ENCODE measurements around the gene TAOK3. TPM values are rescaled to one million over a fixed set of nuclear protein-coding genes. Genes with fewer than 3 reads are reported as not detected.

TAOK3 gene
- total RNA-seq, 2 donors from 2014 or later = 33.4 to 40.6 TPM

- Histone ChIP-seq H3K9me3 (ENCODE audit: control insufficient read depth, low read length) (no peaks in the 10 kb centered on the region), H3K4me1 (ENCODE audit: control insufficient read depth, insufficient read depth, low read length) (no peaks in the 10 kb centered on the region), H3K4me3 (ENCODE audit: low read length) (no peak overlapping the region), H3K9ac (ENCODE audit: extremely low read depth, low read length, poor library complexity, severe bottlenecking) (no peak overlapping the region), H3K27me3 (ENCODE audit: control insufficient read depth, insufficient read depth, low read length, poor library complexity, severe bottlenecking) (no peaks in the 10 kb centered on the region), H3K27ac (ENCODE audit: low read depth, low read length) (no peak overlapping the region), H3K36me3 (ENCODE audit: control insufficient read depth, insufficient read depth, low read length) (no peaks in the 10 kb centered on the region)
- H3K4me3 Mint-ChIP-seq = no peak overlapping the region
- H3K27ac Mint-ChIP-seq = no peak overlapping the region
- peaks cover 23% of the 10 kb centered on the region for H3K4me1 Mint-ChIP-seq
- peaks cover 10% of the 10 kb centered on the region for H3K36me3 Mint-ChIP-seq (ENCODE audit: low read depth)
- 91 to 98% methylated on average over 5 to 6 of the region's 6 CpGs for WGBS, 2 experiments (ENCODE audit: insufficient coverage in 1 of 2, insufficient read length in 1 of 2)
- TF ChIP-seq CTCF (conservative IDR thresholded peaks at IDR 0.05) = no peak
- no peaks in the 10 kb centered on the region for H3K27me3 Mint-ChIP-seq (ENCODE audit: insufficient read depth)
- no peak for DNase-seq
- peaks cover 12% of the 10 kb centered on the region for H3K9me3 Mint-ChIP-seq
Observed at GRCh38 chr12:118350908-118351559, 21.7 kb downstream of the TAOK3 start.

- Histone ChIP-seq H3K4me3 (ENCODE audit: low read length) (no peak overlapping the region), H3K4me1 (ENCODE audit: control insufficient read depth, insufficient read depth, low read length) (peaks cover 13% of the 10 kb centered on the region), H3K27me3 (ENCODE audit: control insufficient read depth, insufficient read depth, low read length, poor library complexity, severe bottlenecking) (no peaks in the 10 kb centered on the region), H3K9ac (ENCODE audit: extremely low read depth, low read length, poor library complexity, severe bottlenecking) (no peak overlapping the region), H3K36me3 (ENCODE audit: control insufficient read depth, insufficient read depth, low read length) (no peaks in the 10 kb centered on the region), H3K27ac (ENCODE audit: low read depth, low read length) (no peak overlapping the region), H3K9me3 (ENCODE audit: control insufficient read depth, low read length) (no peaks in the 10 kb centered on the region)
- no peaks in the 10 kb centered on the region for H3K9me3 Mint-ChIP-seq
- H3K27me3 Mint-ChIP-seq (ENCODE audit: insufficient read depth) = no peaks in the 10 kb centered on the region
- H3K36me3 Mint-ChIP-seq (ENCODE audit: low read depth) = no peaks in the 10 kb centered on the region
- WGBS, 2 experiments (ENCODE audit: insufficient coverage in 1 of 2, insufficient read length in 1 of 2) = 96 to 100% methylated on average over 2 of the region's 2 CpGs
- peaks cover 37% of the 10 kb centered on the region for H3K4me1 Mint-ChIP-seq
- peak overlapping the region; percentile 12 for H3K27ac Mint-ChIP-seq
- DNase-seq = no peak
- no peak overlapping the region for H3K4me3 Mint-ChIP-seq
- TF ChIP-seq CTCF (conservative IDR thresholded peaks at IDR 0.05) = no peak
Observed at GRCh38 chr12:118347916-118348315, 24.8 kb downstream of the TAOK3 start.

GRCh38 chr12:118346895-118347294 lies 25.8 kb downstream of the TAOK3 start:
- Histone ChIP-seq H3K27me3 (ENCODE audit: control insufficient read depth, insufficient read depth, low read length, poor library complexity, severe bottlenecking) (no peaks in the 10 kb centered on the region), H3K9ac (ENCODE audit: extremely low read depth, low read length, poor library complexity, severe bottlenecking) (no peak overlapping the region), H3K4me1 (ENCODE audit: control insufficient read depth, insufficient read depth, low read length) (peaks cover 13% of the 10 kb centered on the region), H3K4me3 (ENCODE audit: low read length) (no peak overlapping the region), H3K27ac (ENCODE audit: low read depth, low read length) (no peak overlapping the region), H3K9me3 (ENCODE audit: control insufficient read depth, low read length) (no peaks in the 10 kb centered on the region), H3K36me3 (ENCODE audit: control insufficient read depth, insufficient read depth, low read length) (no peaks in the 10 kb centered on the region)
- no peak overlapping the region for H3K4me3 Mint-ChIP-seq
- H3K4me1 Mint-ChIP-seq = peaks cover 36% of the 10 kb centered on the region
- no peaks in the 10 kb centered on the region for H3K27me3 Mint-ChIP-seq (ENCODE audit: insufficient read depth)
- no peak for TF ChIP-seq CTCF (conservative IDR thresholded peaks at IDR 0.05)
- 95 to 99% methylated on average over 5 to 7 of the region's 7 CpGs for WGBS, 2 experiments (ENCODE audit: insufficient coverage in 1 of 2, insufficient read length in 1 of 2)
- no peaks in the 10 kb centered on the region for H3K36me3 Mint-ChIP-seq (ENCODE audit: low read depth)
- no peak overlapping the region for H3K27ac Mint-ChIP-seq
- H3K9me3 Mint-ChIP-seq = no peaks in the 10 kb centered on the region
- DNase-seq = no peak

Data from endodermal cell (in vitro differentiated cells).